Fibroblast of the conjunctiva (primary cell): ENCODE data around the gene TES.
"Not testable (repeated sequence)": the region's sequence is repeated elsewhere in the genome, so short reads cannot be mapped to it uniquely, and the experiment has no call there.

Source experiments
- DNase-seq: peaks from one replicate; pipeline ENCODE4 v3.0.0-alpha.2; 2010; ENCODE audit warnings: low read depth

TES gene, protein sequence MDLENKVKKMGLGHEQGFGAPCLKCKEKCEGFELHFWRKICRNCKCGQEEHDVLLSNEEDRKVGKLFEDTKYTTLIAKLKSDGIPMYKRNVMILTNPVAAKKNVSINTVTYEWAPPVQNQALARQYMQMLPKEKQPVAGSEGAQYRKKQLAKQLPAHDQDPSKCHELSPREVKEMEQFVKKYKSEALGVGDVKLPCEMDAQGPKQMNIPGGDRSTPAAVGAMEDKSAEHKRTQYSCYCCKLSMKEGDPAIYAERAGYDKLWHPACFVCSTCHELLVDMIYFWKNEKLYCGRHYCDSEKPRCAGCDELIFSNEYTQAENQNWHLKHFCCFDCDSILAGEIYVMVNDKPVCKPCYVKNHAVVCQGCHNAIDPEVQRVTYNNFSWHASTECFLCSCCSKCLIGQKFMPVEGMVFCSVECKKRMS

DNA sequence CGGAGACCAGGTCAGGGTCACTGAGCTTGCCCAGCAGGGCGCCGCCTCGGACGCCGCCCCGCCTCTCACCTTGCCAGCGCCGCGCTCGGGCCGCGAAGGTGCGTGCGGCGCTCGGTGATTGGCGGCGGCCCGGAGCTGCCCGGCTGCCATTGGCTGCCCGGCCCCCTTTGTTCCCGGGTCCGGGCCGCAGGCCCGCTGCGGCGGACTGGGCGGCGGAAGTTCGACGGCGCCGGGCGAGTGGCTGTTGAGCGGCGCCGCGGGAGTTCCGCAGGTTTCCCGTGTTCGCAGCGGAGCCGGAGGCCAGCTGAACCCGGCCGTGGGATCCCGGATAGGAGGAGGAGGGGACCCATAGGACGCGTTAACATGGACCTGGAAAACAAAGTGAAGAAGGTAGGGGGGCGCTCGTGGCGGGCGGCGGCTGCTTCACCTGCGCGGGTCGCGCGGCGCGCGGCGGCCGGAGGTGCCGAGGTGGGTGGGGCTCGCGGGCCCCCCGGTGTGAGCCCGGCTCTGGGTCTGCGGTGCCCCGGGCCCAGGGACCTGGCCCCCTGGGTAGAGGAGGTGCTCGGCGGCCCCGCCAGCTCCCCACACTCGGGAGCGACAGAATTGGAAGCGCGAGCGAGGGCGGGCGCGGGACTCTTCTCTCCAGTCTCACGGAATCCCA lies at the start of gene TES:
TES (plus strand) TSS at position 195 of the 661 bp plus-strand sequence; CDS start at position 364, 169 bp downstream.
- DNase-seq, result no peak

- DNase-seq, result no peak
Measured at GRCh38 chr7:116161728-116162127, 48.6 kb upstream of the TES start.

- DNase-seq, result no peak
Measured at GRCh38 chr7:116162254-116162653, 48.1 kb upstream of the TES start.

GRCh38 chr7:116162992-116163391 lies 47.3 kb upstream of the TES start:
- no peak for DNase-seq

DNA sequence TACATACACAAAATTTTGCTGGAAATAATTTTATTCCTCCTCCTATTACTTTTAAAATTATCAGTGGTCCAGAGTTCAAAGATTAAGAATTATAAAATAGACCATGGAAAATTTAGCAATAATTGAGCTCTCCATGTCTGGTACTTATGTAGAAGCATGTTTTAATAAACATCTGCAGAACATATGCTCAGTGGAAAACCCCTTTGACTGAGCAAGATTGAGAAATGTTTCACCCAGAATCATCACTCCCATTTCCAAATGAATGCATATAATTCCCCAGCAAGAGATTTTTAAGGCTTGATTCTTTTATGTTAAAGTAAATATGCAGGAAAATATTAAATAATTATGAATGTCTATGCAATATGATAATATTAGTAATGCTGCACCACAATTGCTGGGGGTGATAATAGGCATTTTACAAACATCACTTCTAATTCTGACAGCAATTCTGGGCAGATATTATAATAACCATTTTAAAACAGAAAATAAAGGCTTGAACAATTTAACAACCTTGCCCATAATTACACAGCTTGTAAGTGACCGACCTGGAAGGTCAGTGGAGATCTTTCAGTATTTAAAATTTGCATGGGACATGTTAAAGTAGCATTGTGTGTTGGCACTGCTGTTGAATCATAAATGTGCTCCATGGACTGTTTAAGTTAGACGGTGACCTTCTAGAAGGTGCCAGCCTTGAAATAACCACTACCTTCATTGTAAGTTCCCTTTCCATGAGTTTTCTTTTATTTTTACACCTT lies 45.6 kb upstream of the TES start:
- DNase-seq, result no peak

DNA sequence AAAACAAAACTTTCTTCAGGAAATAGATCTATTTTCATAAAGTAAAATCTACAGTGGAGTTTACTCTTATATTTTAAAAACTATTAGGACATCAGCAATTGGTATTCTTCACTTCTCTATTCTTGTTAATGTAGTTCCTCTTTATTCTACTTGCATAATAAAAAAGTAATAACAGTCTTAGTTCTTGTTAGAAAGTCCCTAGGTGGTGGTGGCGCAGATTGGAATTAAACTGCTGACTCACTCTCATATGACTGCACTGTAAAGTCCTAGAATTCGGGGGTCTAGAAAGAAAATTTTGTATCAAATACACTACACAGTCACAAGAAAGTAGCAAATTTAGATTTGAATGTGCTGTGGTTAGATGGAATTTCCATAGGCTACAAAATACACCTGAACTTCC lies 44.6 kb upstream of the TES start:
- no peak for DNase-seq

- no peak for DNase-seq
Measured at GRCh38 chr7:116166156-116166555, 44.2 kb upstream of the TES start.

- DNase-seq, result no peak
Measured at GRCh38 chr7:116167177-116167576, 43.2 kb upstream of the TES start.

DNA sequence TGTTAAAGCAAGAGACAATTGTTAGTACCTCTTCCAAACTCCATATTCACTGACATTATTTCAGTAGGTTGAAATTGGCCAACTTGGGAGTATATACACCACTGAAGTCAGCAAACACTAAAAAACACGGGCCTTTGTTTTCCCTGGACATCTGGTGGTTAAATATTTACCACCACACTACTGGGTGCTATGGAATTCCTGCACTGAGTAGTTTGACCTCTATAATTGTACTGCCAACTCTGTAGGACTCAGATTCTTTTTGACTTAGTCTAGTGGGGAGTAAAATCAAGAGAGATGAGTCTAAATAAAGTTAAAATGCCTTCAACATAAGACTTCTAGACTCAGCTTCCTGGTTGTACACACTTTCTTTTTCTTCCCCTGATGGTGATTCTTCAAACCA lies 41.3 kb upstream of the TES start:
- DNase-seq, result no peak

DNA sequence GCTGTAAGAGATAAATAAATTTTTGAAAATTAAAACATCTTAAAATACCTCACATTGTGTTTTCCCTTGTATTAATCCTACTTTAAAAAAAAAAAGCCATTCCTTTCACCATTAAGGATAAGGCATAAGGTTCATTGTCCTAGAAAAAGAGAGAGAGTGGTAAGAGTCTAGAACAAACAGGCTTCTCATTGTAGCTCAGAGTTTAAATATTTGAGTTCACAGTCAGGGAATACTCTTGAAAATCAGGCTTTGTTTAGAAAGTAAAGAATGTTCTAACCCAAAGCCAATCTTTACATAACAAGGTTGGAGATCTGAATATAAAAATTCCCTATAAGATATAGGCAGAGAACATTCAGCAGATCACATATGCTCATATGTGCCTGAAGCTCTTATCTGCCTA lies 40.2 kb upstream of the TES start:
- DNase-seq, result no peak

DNA sequence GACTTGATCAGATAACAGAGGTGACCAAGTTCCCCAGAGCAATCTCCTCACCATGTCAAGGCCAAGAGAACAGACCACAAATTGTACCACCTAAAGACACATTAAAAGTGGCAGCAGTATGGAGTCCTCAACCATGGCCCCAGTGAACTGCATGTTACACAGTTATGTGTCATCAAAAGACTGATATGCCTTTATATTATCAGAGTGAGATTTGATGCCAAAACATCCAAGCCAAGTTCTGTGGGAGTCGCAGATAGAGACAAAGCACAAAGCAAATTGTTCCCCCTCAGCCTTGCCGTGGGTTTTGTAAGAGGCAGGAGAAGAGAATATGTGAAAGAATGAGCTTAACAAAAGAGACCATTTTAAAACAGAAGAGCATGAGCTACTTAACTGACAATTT lies 39.2 kb upstream of the TES start:
- no peak for DNase-seq

GRCh38 chr7:116172353-116172752 lies 38.0 kb upstream of the TES start:
- no peak for DNase-seq

- peak; percentile 55 for DNase-seq
Measured at GRCh38 chr7:116173051-116174028, 37.0 kb upstream of the TES start.

GRCh38 chr7:116175095-116175494 lies 35.2 kb upstream of the TES start:
- DNase-seq, result not testable (repeated sequence)

DNA sequence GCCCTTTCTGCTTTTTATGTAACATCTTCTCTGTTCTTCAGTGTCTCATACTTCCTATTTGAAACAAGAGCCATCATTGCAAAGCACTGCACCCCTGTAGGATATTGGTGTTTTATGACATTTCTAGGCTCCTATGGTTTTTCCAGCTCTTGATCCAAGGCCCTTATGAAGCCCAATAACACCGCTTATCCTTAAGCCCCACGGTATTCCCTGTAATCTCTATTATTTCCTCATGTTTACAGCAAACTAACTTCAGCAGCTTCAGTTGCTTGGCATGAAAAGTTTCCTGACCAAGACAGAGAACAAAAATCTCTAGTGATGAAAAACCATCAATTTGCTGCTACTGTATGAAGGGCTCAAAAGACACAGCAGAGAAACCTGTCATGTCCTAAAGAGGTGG lies 34.1 kb upstream of the TES start:
- no peak for DNase-seq

DNA sequence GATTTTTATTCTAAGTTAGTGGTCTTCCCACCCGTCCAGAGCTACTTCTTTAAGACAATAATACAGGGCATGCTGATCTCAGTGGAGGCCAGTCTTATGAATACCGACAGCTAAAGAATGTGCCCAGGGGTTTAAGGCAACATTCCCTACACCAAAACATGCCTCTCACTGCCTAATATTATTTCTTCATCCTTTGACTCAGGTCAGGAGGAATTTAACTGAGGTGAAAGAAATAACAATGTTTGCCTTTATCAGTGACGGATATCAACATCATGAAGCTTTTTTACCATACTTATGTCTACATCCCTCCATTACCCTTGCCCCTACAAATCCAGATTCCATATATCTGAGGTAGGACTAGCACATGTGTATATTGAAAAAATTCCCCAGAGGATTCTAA lies 33.3 kb upstream of the TES start:
- DNase-seq, result no peak

- peak; percentile 55 for DNase-seq
Measured at GRCh38 chr7:116180302-116180701, 30.0 kb upstream of the TES start.

- no peak for DNase-seq
Measured at GRCh38 chr7:116182023-116182422, 28.3 kb upstream of the TES start.

- no peak for DNase-seq
Measured at GRCh38 chr7:116185450-116185849, 24.9 kb upstream of the TES start.

- no peak for DNase-seq
Measured at GRCh38 chr7:116185956-116186355, 24.4 kb upstream of the TES start.

- no peak for DNase-seq
Measured at GRCh38 chr7:116187400-116187799, 22.9 kb upstream of the TES start.
